HG02852 (cell line): Measurements from ENCODE around the gene RASSF4.

Experiments
- ATAC-seq: cut with Tn5 transposase; IDR thresholded peaks from one replicate; pipeline ENCODE4 v1.9.1; 2021; ENCODE audit warnings: mild to moderate bottlenecking, moderate library complexity; ENCODE audit not compliant: unreplicated experiment

Gene RASSF4

GRCh38 chr10:44959247-44960087, at the start of gene RASSF4:
Gene RASSF4 (plus strand): TSS chr10:44959802. CDS start chr10:44970203, 10,401 bp downstream.
- peak; percentile 92 for ATAC-seq

GRCh38 chr10:44909910-44910309, 49.7 kb upstream of the RASSF4 start:
- no peak for ATAC-seq

- no peak for ATAC-seq
Observed at GRCh38 chr10:44910602-44911001, 49.0 kb upstream of the RASSF4 start.

- ATAC-seq = no peak
Observed at GRCh38 chr10:44911081-44911540, 48.5 kb upstream of the RASSF4 start, which contains the start of gene TMEM72. Gene TMEM72 (plus strand): TSS chr10:44911337. CDS start chr10:44911513, 176 bp downstream.

- no peak for ATAC-seq
Observed at GRCh38 chr10:44911951-44912350, 47.7 kb upstream of the RASSF4 start.

- no peak for ATAC-seq
Observed at GRCh38 chr10:44913350-44914081, 46.1 kb upstream of the RASSF4 start.

GRCh38 chr10:44914891-44915290, 44.7 kb upstream of the RASSF4 start:
- no peak for ATAC-seq

- ATAC-seq = no peak
Observed at GRCh38 chr10:44916429-44916828, 43.2 kb upstream of the RASSF4 start.

GRCh38 chr10:44917848-44918247, 41.8 kb upstream of the RASSF4 start:
- no peak for ATAC-seq

- ATAC-seq = no peak
Observed at GRCh38 chr10:44920252-44920651, 39.4 kb upstream of the RASSF4 start.

GRCh38 chr10:44921061-44921460, 38.5 kb upstream of the RASSF4 start:
- ATAC-seq = no peak

GRCh38 chr10:44921506-44921905, 38.1 kb upstream of the RASSF4 start:
- no peak for ATAC-seq

- no peak for ATAC-seq
Observed at GRCh38 chr10:44922021-44922420, 37.6 kb upstream of the RASSF4 start.

- ATAC-seq = no peak
Observed at GRCh38 chr10:44922796-44923545, 36.6 kb upstream of the RASSF4 start.

- no peak for ATAC-seq
Observed at GRCh38 chr10:44923611-44924010, 36.0 kb upstream of the RASSF4 start.

- no peak for ATAC-seq
Observed at GRCh38 chr10:44924261-44925040, 35.2 kb upstream of the RASSF4 start.

GRCh38 chr10:44925224-44925623, 34.4 kb upstream of the RASSF4 start:
- ATAC-seq = no peak

- ATAC-seq = no peak
Observed at GRCh38 chr10:44925811-44926750, 33.5 kb upstream of the RASSF4 start.

- no peak for ATAC-seq
Observed at GRCh38 chr10:44926751-44927351, 32.8 kb upstream of the RASSF4 start.
